ENCODE measurements around the gene CFAP97.

DNA sequence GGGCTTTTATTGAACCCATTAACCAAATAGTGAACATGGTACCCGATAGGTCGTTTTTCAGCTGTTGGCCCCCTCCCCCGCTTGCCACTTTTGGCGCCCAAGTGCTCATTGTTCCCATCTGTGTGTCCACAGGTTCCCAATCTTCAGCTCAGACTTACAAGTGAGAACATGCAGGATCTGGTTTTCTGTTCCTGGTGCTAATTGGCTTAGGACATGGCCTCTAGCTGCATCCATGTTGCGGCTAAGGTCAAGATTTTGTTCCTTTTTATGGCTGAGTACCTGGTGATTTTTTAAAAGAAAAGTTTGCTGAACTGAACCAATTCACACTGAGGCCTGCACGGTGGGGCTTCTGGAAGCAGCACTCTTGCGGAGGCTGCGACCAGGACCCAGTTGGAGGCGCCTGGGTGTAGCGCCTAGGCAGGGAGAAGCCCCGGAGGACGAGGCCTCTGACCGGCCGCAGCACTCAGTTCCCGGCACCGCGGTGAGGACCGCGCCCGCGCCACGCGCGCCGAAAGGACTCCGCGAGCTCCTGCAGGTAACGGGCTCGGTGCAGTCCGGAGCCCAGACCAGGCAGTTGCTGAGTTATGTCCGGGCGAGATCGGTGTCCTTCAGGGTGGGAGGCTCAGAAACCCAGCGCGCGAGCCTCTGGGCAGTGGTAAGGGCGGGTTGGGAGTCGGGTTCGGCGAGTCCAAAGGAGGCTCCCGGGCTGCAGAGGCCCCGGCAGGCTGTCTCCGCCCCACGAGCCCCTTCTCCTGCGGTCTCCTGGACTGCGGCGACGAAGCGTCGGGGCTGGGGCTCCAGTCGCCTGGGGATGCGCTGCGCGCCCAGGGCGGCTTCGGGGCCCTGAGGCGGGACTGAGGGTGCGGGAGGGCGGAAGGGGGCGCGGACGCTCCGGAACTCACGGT, 76.5 kb downstream of the CFAP97 start:
- TF ChIP-seq, protein P1, sequence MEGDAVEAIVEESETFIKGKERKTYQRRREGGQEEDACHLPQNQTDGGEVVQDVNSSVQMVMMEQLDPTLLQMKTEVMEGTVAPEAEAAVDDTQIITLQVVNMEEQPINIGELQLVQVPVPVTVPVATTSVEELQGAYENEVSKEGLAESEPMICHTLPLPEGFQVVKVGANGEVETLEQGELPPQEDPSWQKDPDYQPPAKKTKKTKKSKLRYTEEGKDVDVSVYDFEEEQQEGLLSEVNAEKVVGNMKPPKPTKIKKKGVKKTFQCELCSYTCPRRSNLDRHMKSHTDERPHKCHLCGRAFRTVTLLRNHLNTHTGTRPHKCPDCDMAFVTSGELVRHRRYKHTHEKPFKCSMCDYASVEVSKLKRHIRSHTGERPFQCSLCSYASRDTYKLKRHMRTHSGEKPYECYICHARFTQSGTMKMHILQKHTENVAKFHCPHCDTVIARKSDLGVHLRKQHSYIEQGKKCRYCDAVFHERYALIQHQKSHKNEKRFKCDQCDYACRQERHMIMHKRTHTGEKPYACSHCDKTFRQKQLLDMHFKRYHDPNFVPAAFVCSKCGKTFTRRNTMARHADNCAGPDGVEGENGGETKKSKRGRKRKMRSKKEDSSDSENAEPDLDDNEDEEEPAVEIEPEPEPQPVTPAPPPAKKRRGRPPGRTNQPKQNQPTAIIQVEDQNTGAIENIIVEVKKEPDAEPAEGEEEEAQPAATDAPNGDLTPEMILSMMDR (IDR thresholded peaks at IDR 0.05), result no peak
- no peak for TF ChIP-seq POLR2A (IDR thresholded peaks at IDR 0.05)
